ENCODE results near the gene LHFPL3.
A peak's percentile ranks its signal among the peaks of the same experiment; 100 is the strongest.

The LHFPL3 gene

DNA sequence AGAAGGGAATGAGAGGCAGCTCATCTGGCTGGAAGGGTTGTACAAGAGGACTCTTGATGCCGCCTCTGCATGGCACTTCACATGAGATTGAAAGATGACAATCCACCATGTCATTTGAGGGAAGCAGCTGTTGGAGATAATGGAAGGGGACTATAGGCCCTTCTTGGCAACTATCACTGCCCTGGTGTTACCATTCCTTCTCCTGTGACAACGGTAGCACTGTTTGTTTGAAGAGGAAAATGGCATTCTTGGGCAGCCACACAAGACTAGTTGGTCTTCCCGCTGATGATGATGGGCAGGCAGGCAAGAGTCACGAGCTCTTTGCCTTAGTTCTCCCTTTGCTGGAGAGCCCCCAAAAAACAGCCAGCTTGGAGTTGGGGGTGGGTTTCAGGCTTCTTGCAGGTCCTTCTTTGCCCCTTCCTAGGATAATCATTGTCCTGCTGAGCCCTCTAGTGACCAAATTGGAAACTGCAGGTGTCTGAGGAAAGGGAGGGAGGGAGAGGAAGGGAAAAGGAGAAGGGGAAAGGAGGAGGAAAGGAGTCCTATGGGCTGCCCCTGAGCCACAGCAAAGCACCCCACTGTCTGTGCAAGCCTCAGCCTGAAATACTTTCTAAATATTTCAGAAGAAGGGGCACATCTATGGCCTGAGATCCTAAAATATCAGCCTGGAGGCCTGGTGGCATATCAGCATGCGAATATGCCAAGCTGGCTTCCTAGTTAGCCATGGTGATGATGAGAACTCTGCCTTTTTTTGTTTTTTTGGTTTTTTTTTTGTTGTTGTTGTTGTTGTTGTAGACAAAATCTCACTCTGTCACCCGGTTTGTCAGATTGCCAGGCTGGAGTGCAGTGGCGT, 520.0 kb downstream of the LHFPL3 start:
- peak; percentile 96 for TF ChIP-seq CTCF (IDR thresholded peaks at IDR 0.05; ENCODE audit: insufficient read depth, missing control alignments)
- FAIRE-seq = no peak
- DNase-seq (ENCODE audit: insufficient read length, low spot score) = peak; percentile 37

DNA sequence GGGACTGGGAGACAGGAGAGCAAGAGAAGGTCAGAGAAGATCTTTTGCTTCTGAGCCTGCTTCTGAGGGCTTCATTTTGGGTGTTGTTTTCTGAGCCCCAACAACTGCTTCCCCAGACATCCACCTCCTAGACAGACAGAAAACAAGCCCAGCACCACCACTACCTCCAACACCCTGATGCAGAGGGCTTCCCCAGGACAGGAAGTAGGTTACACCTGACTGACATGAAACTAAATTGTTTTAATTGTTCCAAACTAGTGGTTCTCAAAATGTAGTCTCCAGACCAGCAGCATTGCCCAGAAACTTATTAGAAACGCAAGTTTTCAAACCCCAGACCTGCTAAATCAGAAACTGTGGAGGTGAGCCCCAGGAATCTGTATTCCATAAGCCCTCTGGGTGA, 522.0 kb downstream of the LHFPL3 start:
- no peak for TF ChIP-seq CTCF (IDR thresholded peaks at IDR 0.05; ENCODE audit: insufficient read depth, missing control alignments)
- FAIRE-seq = no peak
- no peak for DNase-seq (ENCODE audit: insufficient read length, low spot score)

DNA sequence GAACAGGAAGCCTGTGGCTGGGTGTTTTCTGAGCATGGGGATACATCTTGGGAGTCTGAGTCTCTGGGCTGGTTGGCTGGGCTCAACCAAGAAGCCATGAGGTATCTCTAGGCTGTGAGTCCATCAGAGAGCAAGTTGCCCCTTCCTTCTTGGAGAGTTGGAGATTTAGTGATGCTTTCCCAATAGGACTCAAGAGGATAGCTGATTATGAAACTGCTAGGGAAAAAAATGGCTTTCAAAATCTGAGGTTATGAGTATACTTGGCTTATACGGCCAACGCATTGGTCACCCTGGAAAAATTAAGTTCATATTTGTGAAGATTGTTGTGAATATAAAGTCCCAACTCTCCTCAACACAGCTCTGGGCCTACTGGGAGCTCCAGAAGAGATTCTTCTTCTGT, 522.9 kb downstream of the LHFPL3 start:
- no peak for TF ChIP-seq CTCF (IDR thresholded peaks at IDR 0.05; ENCODE audit: insufficient read depth, missing control alignments)

DNA sequence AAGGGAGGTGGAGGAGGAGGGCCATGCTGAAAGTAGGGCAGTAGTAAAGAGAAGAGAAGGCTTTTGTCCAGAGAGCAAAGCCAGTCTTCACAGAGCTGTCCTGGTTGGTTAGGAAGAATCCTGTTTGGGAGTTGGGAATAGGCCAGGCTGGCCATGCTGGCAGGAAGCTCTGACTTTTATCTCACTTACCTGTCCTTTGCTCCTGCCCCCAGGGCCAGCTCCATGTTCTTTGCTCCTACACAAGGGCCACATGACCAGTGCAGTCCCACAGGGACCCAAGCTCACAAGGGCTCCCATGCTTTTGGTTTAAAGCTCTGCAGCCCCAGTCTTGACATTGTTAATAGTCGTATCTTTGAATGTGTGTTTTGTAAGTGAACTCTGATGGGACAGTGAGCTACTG, 524.0 kb downstream of the LHFPL3 start:
- DNase-seq (ENCODE audit: insufficient read length, low spot score) (no peak), FAIRE-seq (no peak)
- no peak for TF ChIP-seq CTCF (IDR thresholded peaks at IDR 0.05; ENCODE audit: insufficient read depth, missing control alignments)

More for the DNA sequence above, 522.9 kb downstream of the LHFPL3 start:
- no peak for DNase-seq (ENCODE audit: insufficient read length, low spot score)
- no peak for FAIRE-seq

- FAIRE-seq (no peak), DNase-seq (ENCODE audit: insufficient read length, low spot score) (no peak)
- no peak for TF ChIP-seq CTCF (IDR thresholded peaks at IDR 0.05; ENCODE audit: insufficient read depth, missing control alignments)
Measured at GRCh38 chr7:104855861-104856260, 527.5 kb downstream of the LHFPL3 start.

- TF ChIP-seq CTCF (IDR thresholded peaks at IDR 0.05; ENCODE audit: insufficient read depth, missing control alignments) = no peak
- FAIRE-seq = no peak
- no peak for DNase-seq (ENCODE audit: insufficient read length, low spot score)
Measured at GRCh38 chr7:104857458-104858425, 529.3 kb downstream of the LHFPL3 start.
